Endometrial microvascular endothelial cells (primary cell): ENCODE measurements around the gene POU3F1. TPM values are rescaled to one million over a fixed set of nuclear protein-coding genes. Genes with fewer than 3 reads are reported as not detected.

Source experiments
- in situ Hi-C: cut with HindIII; loops from 2 replicates; pipeline ENCODE4 v1.10.0; 2017; ENCODE audit warnings: low sequenced_read_pairs, low pct_unique_long_range_greater_than_20kb; ENCODE audit errors: inconsistent ontology term
- total RNA-seq: library from RNA; depleted of rRNA; stranded (reverse); fragments of >200 nt; gene quantifications from one replicate; pipeline ENCODE4 v1.2.3, GENCODE V29; 2015; ENCODE audit errors: inconsistent ontology term

Gene POU3F1
- total RNA-seq, 1 donor from 2014 or later, result not detected

GRCh38 chr1:37998089-37998808 lies 48.3 kb downstream of the POU3F1 start:
- in situ Hi-C loops, result no loop called here

GRCh38 chr1:37997256-37998088 lies 49.1 kb downstream of the POU3F1 start:
- in situ Hi-C loops, result no loop called here

GRCh38 chr1:37995751-37996345 lies 50.7 kb downstream of the POU3F1 start:
- in situ Hi-C loops, result no loop called here

GRCh38 chr1:37994886-37995566 lies 51.6 kb downstream of the POU3F1 start:
- in situ Hi-C loops, result no loop called here

Other genes with a start within 250 kb of the POU3F1 start
- gene C1orf122, start 239.0 kb downstream of the POU3F1 start, total RNA-seq, result 23.3 TPM
- 25.5 TPM for gene YRDC, start 238.6 kb downstream of the POU3F1 start, total RNA-seq
- 2.0 TPM for gene MTF1, start 187.2 kb downstream of the POU3F1 start, total RNA-seq
- 13.1 TPM for gene INPP5B, start 99.7 kb downstream of the POU3F1 start, total RNA-seq
- 81.9 TPM for gene SF3A3, start 56.8 kb downstream of the POU3F1 start, total RNA-seq
- 17.3 TPM for gene FHL3, start 41.3 kb downstream of the POU3F1 start, total RNA-seq
- gene UTP11, start 34.1 kb downstream of the POU3F1 start, total RNA-seq, result 69.1 TPM